Activated naive CD8-positive, alpha-beta T cell treated with anti-CD3 and anti-CD28 coated beads, Interleukin-2, amount 10 ng/mL, durations not matched to agents 7 days and 5 days (primary cell): ENCODE data around the gene SCART1. TPM values are rescaled to one million over a fixed set of nuclear protein-coding genes. Genes with fewer than 3 reads are reported as not detected.
A peak's percentile ranks its signal among the peaks of the same experiment; 100 is the strongest.
"Not testable (repeated sequence)": the region's sequence is repeated elsewhere in the genome, so short reads cannot be mapped to it uniquely, and the experiment has no call there.

Experiments
- ATAC-seq: fragments of 150-1000 bp; cut with Tn5 transposase; one replicate; pipeline ENCODE4 v1.10.0; 2021; ENCODE audit warnings: low read depth, moderate library complexity
- POLR2A ChIA-PET: fragments of 350-600 bp; sonication (Branson Sonifier 250); formaldehyde crosslinking; loops from one replicate; lab custom pipeline; 2021; ENCODE audit warnings: antibody characterized with exemption; lab: Charles Lee
- DNase-seq: peaks from one replicate; pipeline ENCODE4 v3.0.0; 2021
- H3K27ac Mint-ChIP-seq: one replicate; pipeline ENCODE4 v1.8.0; 2022; ENCODE audit warnings: mild to moderate bottlenecking, mixed read lengths
- H3K27me3 Mint-ChIP-seq: one replicate; pipeline ENCODE4 v1.8.0; 2022; ENCODE audit warnings: mild to moderate bottlenecking, moderate library complexity, mixed read lengths
- H3K36me3 Mint-ChIP-seq: one replicate; pipeline ENCODE4 v1.8.0; 2021; ENCODE audit warnings: mild to moderate bottlenecking, mixed read lengths
- H3K4me1 Mint-ChIP-seq: one replicate; pipeline ENCODE4 v1.8.0; 2021; ENCODE audit warnings: mixed read lengths
- H3K4me3 Mint-ChIP-seq: one replicate; pipeline ENCODE4 v1.8.0; 2022; ENCODE audit warnings: mild to moderate bottlenecking, moderate library complexity, mixed read lengths
- H3K9me3 Mint-ChIP-seq: one replicate; pipeline ENCODE4 v1.8.0; 2021; ENCODE audit warnings: mixed read lengths
- total RNA-seq, 2 experiments: library from RNA; stranded (reverse); gene quantifications; one replicate each; pipeline ENCODE4 v1.2.3, GENCODE V29; 2021

SCART1 gene
- total RNA-seq = 1 to 10 TPM; 5.7 to 6.3 TPM

GRCh38 chr10:133453516-133454203 lies at the start of gene SCART1:
Gene SCART1 (plus strand): TSS chr10:133453945. CDS start chr10:133453998, 53 bp downstream.
- Mint-ChIP-seq H3K27ac (no peak within 1 kb of the TSS), H3K36me3 (no peaks in the 10 kb centered on the region), H3K9me3 (peaks cover 4% of the 10 kb centered on the region), H3K4me3 (no peak within 1 kb of the TSS), H3K27me3 (peaks cover 6% of the 10 kb centered on the region), H3K4me1 (no peaks in the 10 kb centered on the region)
- ATAC-seq = no peak
- POLR2A ChIA-PET = no interaction called here
- no peak for DNase-seq

GRCh38 chr10:133405272-133405671 lies 48.5 kb upstream of the SCART1 start:
- ATAC-seq = no peak
- Mint-ChIP-seq H3K27ac (no peak overlapping the region), H3K9me3 (peaks cover 9% of the 10 kb centered on the region), H3K27me3 (no peaks in the 10 kb centered on the region), H3K4me1 (peaks cover 30% of the 10 kb centered on the region), H3K4me3 (no peak overlapping the region), H3K36me3 (peaks cover 61% of the 10 kb centered on the region)
- POLR2A ChIA-PET = no interaction called here
- no peak for DNase-seq

GRCh38 chr10:133405844-133406527 lies 47.8 kb upstream of the SCART1 start:
- no peaks in the 10 kb centered on the region for H3K27me3 Mint-ChIP-seq
- DNase-seq (no peak), ATAC-seq (no peak)
- peaks cover 67% of the 10 kb centered on the region for H3K36me3 Mint-ChIP-seq
- H3K27ac Mint-ChIP-seq = no peak overlapping the region
- POLR2A ChIA-PET = no interaction called here
- H3K4me3 Mint-ChIP-seq = no peak overlapping the region
- H3K4me1 Mint-ChIP-seq = peaks cover 26% of the 10 kb centered on the region
- H3K9me3 Mint-ChIP-seq = peaks cover 10% of the 10 kb centered on the region

- H3K36me3 Mint-ChIP-seq = peaks cover 83% of the 10 kb centered on the region
- no peak overlapping the region for H3K4me3 Mint-ChIP-seq
- peaks cover 10% of the 10 kb centered on the region for H3K4me1 Mint-ChIP-seq
- no peaks in the 10 kb centered on the region for H3K27me3 Mint-ChIP-seq
- DNase-seq (no peak), ATAC-seq (no peak)
- H3K9me3 Mint-ChIP-seq = peaks cover 31% of the 10 kb centered on the region
- POLR2A ChIA-PET = interaction anchor here (1.5 kb wide), 1 partner anchor 10 kb away, joined by 4 read pairs; no protein-coding TSS in a partner anchor
- no peak overlapping the region for H3K27ac Mint-ChIP-seq
Measured at GRCh38 chr10:133411523-133412380, 42.0 kb upstream of the SCART1 start.

- POLR2A ChIA-PET = interaction anchor here (1.5 kb wide), 1 partner anchor 10 kb away, joined by 4 read pairs; no protein-coding TSS in a partner anchor
- Mint-ChIP-seq H3K9me3 (peaks cover 31% of the 10 kb centered on the region), H3K36me3 (peaks cover 78% of the 10 kb centered on the region), H3K27me3 (no peaks in the 10 kb centered on the region), H3K27ac (no peak overlapping the region), H3K4me3 (no peak overlapping the region), H3K4me1 (peaks cover 7% of the 10 kb centered on the region)
- DNase-seq (no peak), ATAC-seq (no peak)
Measured at GRCh38 chr10:133412381-133412711, 41.4 kb upstream of the SCART1 start.

- POLR2A ChIA-PET, H3K27ac Mint-ChIP-seq, H3K4me1 Mint-ChIP-seq: not testable (repeated sequence)
Measured at GRCh38 chr10:133414401-133414800, 39.3 kb upstream of the SCART1 start.

GRCh38 chr10:133415752-133416151 lies 38.0 kb upstream of the SCART1 start:
- POLR2A ChIA-PET = no interaction called here
- Mint-ChIP-seq H3K36me3 (peaks cover 48% of the 10 kb centered on the region), H3K4me1 (peaks cover 1% of the 10 kb centered on the region), H3K27ac (no peak overlapping the region), H3K9me3 (peaks cover 21% of the 10 kb centered on the region), H3K27me3 (no peaks in the 10 kb centered on the region), H3K4me3 (no peak overlapping the region)
- ATAC-seq = no peak
- peak; percentile 21 for DNase-seq

More at GRCh38 chr10:133414401-133414800, 39.3 kb upstream of the SCART1 start:
- DNase-seq, H3K4me3 Mint-ChIP-seq, ATAC-seq, H3K27me3 Mint-ChIP-seq: not testable (repeated sequence)
- peaks cover 27% of the 10 kb centered on the region for H3K9me3 Mint-ChIP-seq
- H3K36me3 Mint-ChIP-seq = peaks cover 60% of the 10 kb centered on the region

- DNase-seq (no peak), ATAC-seq (no peak)
- Mint-ChIP-seq H3K4me1 (peaks cover 1% of the 10 kb centered on the region), H3K27ac (no peak overlapping the region), H3K9me3 (peaks cover 11% of the 10 kb centered on the region), H3K4me3 (no peak overlapping the region), H3K27me3 (peaks cover 6% of the 10 kb centered on the region), H3K36me3 (peaks cover 23% of the 10 kb centered on the region)
- POLR2A ChIA-PET = interaction anchor here (1.4 kb wide), 1 partner anchor 37 kb away, joined by 3 read pairs; no protein-coding TSS in a partner anchor
Measured at GRCh38 chr10:133418289-133418993, 35.3 kb upstream of the SCART1 start.

- H3K27ac Mint-ChIP-seq = no peak overlapping the region
- H3K36me3 Mint-ChIP-seq = peaks cover 16% of the 10 kb centered on the region
- POLR2A ChIA-PET = interaction anchor here (1.4 kb wide), 1 partner anchor 38 kb away, joined by 3 read pairs; no protein-coding TSS in a partner anchor
- H3K9me3 Mint-ChIP-seq = peaks cover 9% of the 10 kb centered on the region
- H3K27me3 Mint-ChIP-seq = peaks cover 9% of the 10 kb centered on the region
- peaks cover 1% of the 10 kb centered on the region for H3K4me1 Mint-ChIP-seq
- no peak overlapping the region for H3K4me3 Mint-ChIP-seq
- ATAC-seq (no peak), DNase-seq (no peak)
Measured at GRCh38 chr10:133419211-133419950, 34.4 kb upstream of the SCART1 start.

- Mint-ChIP-seq H3K27ac (no peak overlapping the region), H3K27me3 (peaks cover 9% of the 10 kb centered on the region), H3K4me1 (peaks cover 1% of the 10 kb centered on the region), H3K9me3 (peaks cover 7% of the 10 kb centered on the region), H3K4me3 (no peak overlapping the region), H3K36me3 (peaks cover 12% of the 10 kb centered on the region)
- ATAC-seq (no peak), DNase-seq (no peak)
- POLR2A ChIA-PET = no interaction called here
Measured at GRCh38 chr10:133420028-133420427, 33.7 kb upstream of the SCART1 start.

- Mint-ChIP-seq H3K4me3 (no peak overlapping the region), H3K27me3 (peaks cover 9% of the 10 kb centered on the region), H3K36me3 (peaks cover 6% of the 10 kb centered on the region), H3K9me3 (peaks cover 3% of the 10 kb centered on the region), H3K27ac (no peak overlapping the region), H3K4me1 (no peaks in the 10 kb centered on the region)
- POLR2A ChIA-PET = no interaction called here
- DNase-seq = no peak
- no peak for ATAC-seq
Measured at GRCh38 chr10:133420579-133420978, 33.2 kb upstream of the SCART1 start.
